ENCODE results near the gene ACOXL.

The ACOXL gene

GRCh38 chr2:110712737-110713136 is 19.6 kb upstream of the ACOXL start:
- Histone ChIP-seq H3K4me3 (ENCODE audit: low read depth, low read length) (no peak overlapping the region), H3K9me3 (no peaks in the 10 kb centered on the region), H3K36me3 (no peaks in the 10 kb centered on the region), H3K4me1 (no peaks in the 10 kb centered on the region), H3K27me3 (no peaks in the 10 kb centered on the region)
- DNase-seq, result no peak
- TF ChIP-seq CTCF (IDR thresholded peaks at IDR 0.05; ENCODE audit: low read depth, low read length), result no peak

GRCh38 chr2:110713513-110714362 is 18.6 kb upstream of the ACOXL start:
- no peak for TF ChIP-seq CTCF (IDR thresholded peaks at IDR 0.05; ENCODE audit: low read depth, low read length)
- DNase-seq, result no peak
- no peak overlapping the region for H3K4me3 ChIP-seq (ENCODE audit: low read depth, low read length)
- no peaks in the 10 kb centered on the region for H3K4me1 ChIP-seq
- H3K36me3 ChIP-seq, result no peaks in the 10 kb centered on the region
- H3K9me3 ChIP-seq, result no peaks in the 10 kb centered on the region
- no peaks in the 10 kb centered on the region for H3K27me3 ChIP-seq

GRCh38 chr2:110714452-110715224 is 17.7 kb upstream of the ACOXL start:
- no peak for TF ChIP-seq CTCF (IDR thresholded peaks at IDR 0.05; ENCODE audit: low read depth, low read length)
- Histone ChIP-seq H3K4me3 (ENCODE audit: low read depth, low read length) (no peak overlapping the region), H3K9me3 (no peaks in the 10 kb centered on the region), H3K4me1 (no peaks in the 10 kb centered on the region), H3K36me3 (no peaks in the 10 kb centered on the region), H3K27me3 (no peaks in the 10 kb centered on the region)
- DNase-seq, result no peak

GRCh38 chr2:110716959-110717645 is 15.3 kb upstream of the ACOXL start:
- DNase-seq, result no peak
- Histone ChIP-seq H3K4me3 (ENCODE audit: low read depth, low read length) (no peak overlapping the region), H3K27me3 (no peaks in the 10 kb centered on the region)

GRCh38 chr2:110717734-110718133 is 14.6 kb upstream of the ACOXL start:
- no peak overlapping the region for H3K4me3 ChIP-seq (ENCODE audit: low read depth, low read length)
- no peak for TF ChIP-seq CTCF (IDR thresholded peaks at IDR 0.05; ENCODE audit: low read depth, low read length)
- H3K4me1 ChIP-seq, result no peaks in the 10 kb centered on the region
- H3K36me3 ChIP-seq, result no peaks in the 10 kb centered on the region
- no peaks in the 10 kb centered on the region for H3K9me3 ChIP-seq
- DNase-seq, result no peak
- H3K27me3 ChIP-seq, result no peaks in the 10 kb centered on the region

More at GRCh38 chr2:110716959-110717645, 15.3 kb upstream of the ACOXL start:
- no peaks in the 10 kb centered on the region for H3K36me3 ChIP-seq
- H3K4me1 ChIP-seq, result no peaks in the 10 kb centered on the region
- TF ChIP-seq CTCF (IDR thresholded peaks at IDR 0.05; ENCODE audit: low read depth, low read length), result no peak
- no peaks in the 10 kb centered on the region for H3K9me3 ChIP-seq
